KOPT-K1 (cell line): Measurements from ENCODE around the gene KCTD16.

Experiments
- H3K27ac ChIP-seq: fragments of 200-600 bp; sonication (generic); 2 replicates; pipeline ENCODE4 v1.5.1; 2016; ENCODE audit warnings: antibody characterized with exemption, mild to moderate bottlenecking, low read depth, low read length; ENCODE audit not compliant: poor library complexity, severe bottlenecking
- H3K36me3 ChIP-seq: fragments of 200-600 bp; sonication (generic); 2 replicates; pipeline ENCODE4 v1.5.1; 2017; ENCODE audit warnings: antibody characterized with exemption, mild to moderate bottlenecking, low read length, moderate library complexity; ENCODE audit not compliant: insufficient read depth
- H3K9me3 ChIP-seq: fragments of 200-600 bp; sonication (generic); 2 replicates; pipeline ENCODE4 v1.5.1; 2017; ENCODE audit warnings: antibody characterized with exemption, low read length, mild to moderate bottlenecking; ENCODE audit not compliant: insufficient read depth, poor library complexity, severe bottlenecking

The KCTD16 gene

DNA sequence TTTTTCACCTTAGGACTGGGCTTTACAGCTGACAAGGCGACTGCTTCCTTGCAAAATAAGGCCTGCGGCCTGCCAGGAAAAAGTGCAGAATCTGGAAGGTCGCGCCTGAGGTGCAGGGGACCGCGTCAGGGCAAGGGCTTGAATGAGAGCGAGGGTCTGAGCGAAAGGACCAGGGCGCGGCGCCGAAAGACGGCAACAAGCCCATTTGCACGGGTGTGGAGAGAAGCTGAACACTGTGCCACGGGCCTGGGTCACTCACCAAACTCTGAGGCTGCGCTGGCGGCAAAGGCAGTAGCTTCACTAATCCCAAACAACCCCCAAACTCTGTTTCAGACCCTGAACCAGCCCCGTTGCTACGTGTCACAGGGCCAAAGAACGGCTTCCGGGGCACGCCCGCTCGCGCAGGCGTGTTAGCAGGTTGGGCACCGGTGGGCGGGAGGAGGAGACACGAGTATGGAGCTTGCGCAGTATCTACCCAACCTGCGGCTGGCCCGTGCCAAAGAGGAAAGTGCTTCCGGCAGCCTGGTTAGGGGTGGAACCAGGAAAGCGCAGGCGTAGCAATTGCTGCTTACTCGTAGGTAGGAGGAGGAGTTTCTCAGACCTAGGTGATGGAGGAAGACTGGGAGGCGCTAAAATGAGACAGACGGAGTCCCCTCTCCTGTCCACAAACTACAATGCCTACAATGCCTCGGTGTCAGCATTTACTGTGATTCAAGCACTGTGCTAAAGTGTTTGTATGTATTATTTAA lies at the start of gene KCTD16, which contains the start of gene YIPF5:
TSS of gene KCTD16 (plus strand) at position 598 of the 749 bp plus-strand sequence.
TSS of gene YIPF5 (minus strand) at position 384 of the 749 bp plus-strand sequence. CDS start 704 bp downstream, outside the sequence.
- Histone ChIP-seq H3K9me3 (no peaks in the 10 kb centered on the region), H3K36me3 (peaks cover 21% of the 10 kb centered on the region), H3K27ac (peak within 1 kb of the TSS; percentile 60)

DNA sequence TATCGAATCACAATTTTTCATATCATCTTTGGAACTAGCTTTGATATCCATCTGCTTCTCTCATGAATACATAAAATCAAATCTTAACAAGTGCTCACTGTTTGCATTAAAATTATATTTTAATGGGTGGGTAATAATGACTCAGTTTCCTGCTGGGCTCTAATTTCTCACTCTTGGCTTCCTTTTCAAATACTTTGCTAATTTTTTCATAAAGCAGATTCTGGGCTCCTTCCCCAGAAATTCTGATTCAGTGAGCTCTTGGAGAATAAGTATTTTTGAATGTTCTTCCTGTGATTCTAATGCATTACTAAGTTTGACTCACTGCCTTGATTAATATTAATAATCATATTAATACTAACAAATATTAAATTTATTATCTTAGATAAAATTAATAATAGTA lies 49.1 kb upstream of the KCTD16 start:
- Histone ChIP-seq H3K27ac (no peak overlapping the region), H3K9me3 (no peaks in the 10 kb centered on the region), H3K36me3 (no peaks in the 10 kb centered on the region)

DNA sequence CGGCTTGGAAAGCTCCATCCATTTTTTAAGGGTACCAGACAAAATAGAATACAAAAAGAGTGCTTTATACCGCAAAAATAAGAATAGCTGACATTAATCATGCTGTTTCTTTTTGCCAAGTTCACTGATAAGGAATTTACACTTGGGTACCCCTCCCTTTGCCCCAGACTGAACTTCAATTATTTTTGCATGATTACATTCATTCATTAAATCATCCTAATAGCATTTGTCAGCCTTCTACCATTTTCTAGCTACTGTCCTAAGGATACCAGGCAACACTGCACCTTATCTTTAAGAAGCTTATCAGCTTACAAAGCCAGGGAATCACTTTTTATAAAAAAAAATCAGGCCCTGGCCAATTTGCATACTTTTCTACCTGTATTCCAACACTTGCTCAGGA lies 48.6 kb upstream of the KCTD16 start:
- Histone ChIP-seq H3K9me3 (no peaks in the 10 kb centered on the region), H3K36me3 (no peaks in the 10 kb centered on the region), H3K27ac (no peak overlapping the region)

DNA sequence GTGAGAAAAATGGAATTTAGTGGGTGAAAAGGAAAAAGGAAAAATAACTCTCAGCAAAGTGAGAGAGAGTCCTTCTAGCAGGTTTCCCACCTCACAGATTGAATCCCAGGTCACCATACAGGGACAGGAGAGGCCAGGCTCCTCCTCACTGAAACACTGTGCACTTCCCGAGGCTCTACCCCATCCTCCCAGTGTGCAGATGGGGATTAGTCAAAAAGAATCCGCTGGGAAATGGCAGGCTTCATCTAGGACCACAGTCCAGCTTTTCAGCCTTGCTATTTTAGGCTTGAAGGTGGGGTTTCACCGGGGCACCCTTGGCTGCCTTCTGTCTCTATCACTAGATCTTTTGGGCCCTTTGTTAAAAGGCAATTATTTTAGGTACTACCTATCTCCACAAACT lies 48.0 kb upstream of the KCTD16 start:
- Histone ChIP-seq H3K36me3 (no peaks in the 10 kb centered on the region), H3K27ac (no peak overlapping the region), H3K9me3 (no peaks in the 10 kb centered on the region)

DNA sequence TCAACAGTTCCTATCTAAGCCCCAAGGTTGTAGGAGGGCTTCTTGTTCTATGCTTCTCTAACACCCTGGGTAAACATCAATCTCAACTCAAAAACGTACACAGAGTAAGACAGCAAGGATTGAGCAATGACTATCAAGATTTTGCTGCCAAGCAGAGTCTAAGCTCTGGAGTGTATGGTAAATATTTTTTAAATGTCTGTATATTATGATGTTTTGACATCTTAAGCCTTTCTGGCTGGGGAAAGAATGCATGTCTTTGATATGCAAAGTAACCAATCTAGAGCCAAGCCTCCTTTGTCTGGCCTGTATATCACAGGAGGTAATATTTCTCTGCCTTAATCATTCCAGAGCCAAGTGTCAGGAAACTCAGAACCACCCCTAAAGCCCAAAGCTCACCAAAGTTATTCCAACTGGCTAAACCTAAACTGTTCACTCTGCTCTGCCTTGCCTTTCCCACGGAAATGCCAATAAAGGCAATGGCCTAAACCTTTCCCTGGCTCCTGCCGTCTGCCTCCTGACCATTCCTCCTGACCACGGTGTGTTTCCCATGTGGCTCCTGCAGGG lies 45.4 kb upstream of the KCTD16 start:
- no peak overlapping the region for H3K27ac ChIP-seq
- H3K36me3 ChIP-seq, result no peaks in the 10 kb centered on the region
- H3K9me3 ChIP-seq, result no peaks in the 10 kb centered on the region

DNA sequence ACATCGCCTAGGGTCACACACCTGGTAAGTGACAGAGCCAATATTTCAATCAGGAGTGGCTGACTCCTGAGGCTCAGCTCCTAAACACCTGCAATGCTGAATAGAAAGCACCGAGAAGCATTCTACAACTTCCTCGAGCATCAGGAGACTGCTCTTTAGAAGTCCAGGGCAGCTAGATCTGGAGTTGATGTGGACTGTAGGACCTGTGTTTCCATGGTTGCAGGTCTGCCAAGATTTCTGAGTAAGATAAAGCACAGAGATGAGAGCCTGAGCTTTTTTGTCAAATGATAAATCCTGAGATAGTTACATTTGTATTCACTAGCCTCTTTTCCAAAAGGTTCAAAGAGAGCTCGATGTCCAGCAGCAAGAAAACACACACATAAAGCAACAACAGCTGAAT lies 44.0 kb upstream of the KCTD16 start:
- no peaks in the 10 kb centered on the region for H3K36me3 ChIP-seq
- no peak overlapping the region for H3K27ac ChIP-seq
- H3K9me3 ChIP-seq, result no peaks in the 10 kb centered on the region

DNA sequence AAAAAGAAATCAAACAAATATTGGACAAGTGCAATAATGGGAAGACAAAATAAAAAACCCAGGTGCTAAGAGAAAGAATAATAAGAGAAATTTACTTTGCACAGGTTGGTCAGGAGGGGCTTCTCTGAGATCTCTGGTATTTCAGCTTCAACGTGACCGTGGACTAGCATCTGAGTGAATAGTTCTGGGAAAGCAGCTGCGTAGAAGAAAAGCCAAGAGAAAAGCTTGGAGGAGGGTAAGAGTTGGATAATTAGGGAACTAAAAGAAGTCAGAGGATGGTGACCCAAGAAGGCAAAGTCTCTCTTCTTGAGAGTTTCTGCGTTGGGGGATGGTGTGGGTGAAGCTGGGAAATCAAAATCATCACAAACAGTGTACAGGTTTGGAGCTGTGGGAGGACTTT lies 41.8 kb upstream of the KCTD16 start:
- H3K9me3 ChIP-seq, result no peaks in the 10 kb centered on the region
- H3K36me3 ChIP-seq, result no peaks in the 10 kb centered on the region
- H3K27ac ChIP-seq, result no peak overlapping the region

DNA sequence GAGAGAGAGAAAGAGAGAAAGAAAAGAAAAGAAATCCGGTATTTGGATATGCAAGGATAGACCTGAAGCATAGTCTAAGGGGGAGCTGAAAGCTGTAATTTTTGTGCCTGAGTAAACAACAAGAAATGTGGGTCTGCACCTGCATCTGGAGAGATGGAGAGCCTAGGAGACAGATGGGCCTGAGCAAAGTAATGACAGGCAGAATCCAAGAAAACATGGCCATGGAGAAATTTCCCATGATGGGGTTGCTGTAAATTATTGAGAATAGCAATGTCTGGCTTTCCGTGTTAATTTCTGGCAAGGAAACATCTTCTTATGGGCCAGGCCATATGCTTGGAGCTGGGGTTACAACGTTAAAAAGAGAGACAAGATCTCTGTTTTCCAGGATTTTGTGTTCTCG lies 40.4 kb upstream of the KCTD16 start:
- no peaks in the 10 kb centered on the region for H3K9me3 ChIP-seq
- no peak overlapping the region for H3K27ac ChIP-seq
- H3K36me3 ChIP-seq, result no peaks in the 10 kb centered on the region

DNA sequence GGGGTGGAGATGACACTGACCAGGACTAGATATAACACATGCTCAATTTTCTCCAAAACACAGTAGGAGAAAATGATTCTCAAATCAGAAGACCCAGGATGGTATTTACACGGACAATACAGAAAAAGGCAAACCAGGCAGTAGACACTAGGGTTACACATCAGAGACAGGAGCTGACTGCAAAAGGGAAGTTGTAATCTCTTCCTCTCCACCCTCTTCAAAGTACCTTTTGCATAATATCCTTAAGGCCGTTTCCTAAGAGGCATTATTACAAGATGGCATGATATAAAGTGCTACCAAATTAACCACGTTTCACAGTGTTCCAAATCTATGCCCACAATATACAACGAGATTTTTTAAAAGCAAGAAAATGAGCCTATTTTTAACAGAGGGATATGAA lies 39.4 kb upstream of the KCTD16 start:
- H3K36me3 ChIP-seq, result no peaks in the 10 kb centered on the region
- no peaks in the 10 kb centered on the region for H3K9me3 ChIP-seq
- no peak overlapping the region for H3K27ac ChIP-seq

DNA sequence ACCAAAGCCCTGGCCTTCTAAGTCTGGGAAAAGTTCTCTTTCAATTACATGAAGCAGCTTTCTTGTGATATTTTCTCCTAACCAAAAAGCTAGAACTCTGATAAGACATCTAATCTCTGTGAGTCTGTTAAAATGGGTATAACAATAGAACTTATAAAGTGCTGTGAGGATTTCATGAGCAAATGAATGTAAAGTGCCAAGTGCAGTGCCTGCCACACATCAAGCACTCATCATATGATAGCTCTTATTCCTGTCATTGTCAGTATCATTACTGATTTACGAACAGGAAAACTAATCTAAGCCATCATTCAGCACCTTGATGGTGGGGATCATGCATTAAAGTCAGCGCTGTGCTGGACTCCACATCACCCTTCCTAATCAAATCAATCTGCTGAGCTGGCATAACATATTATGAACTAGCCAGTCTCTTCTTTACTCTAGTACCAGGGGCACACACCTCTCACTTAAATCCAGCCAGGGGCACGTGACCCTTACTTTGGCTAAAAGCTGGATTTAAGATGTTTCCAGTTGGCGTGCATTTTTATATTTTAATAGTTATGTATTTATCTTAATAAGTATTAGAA lies 37.5 kb upstream of the KCTD16 start:
- Histone ChIP-seq H3K27ac (no peak overlapping the region), H3K9me3 (no peaks in the 10 kb centered on the region), H3K36me3 (no peaks in the 10 kb centered on the region)

DNA sequence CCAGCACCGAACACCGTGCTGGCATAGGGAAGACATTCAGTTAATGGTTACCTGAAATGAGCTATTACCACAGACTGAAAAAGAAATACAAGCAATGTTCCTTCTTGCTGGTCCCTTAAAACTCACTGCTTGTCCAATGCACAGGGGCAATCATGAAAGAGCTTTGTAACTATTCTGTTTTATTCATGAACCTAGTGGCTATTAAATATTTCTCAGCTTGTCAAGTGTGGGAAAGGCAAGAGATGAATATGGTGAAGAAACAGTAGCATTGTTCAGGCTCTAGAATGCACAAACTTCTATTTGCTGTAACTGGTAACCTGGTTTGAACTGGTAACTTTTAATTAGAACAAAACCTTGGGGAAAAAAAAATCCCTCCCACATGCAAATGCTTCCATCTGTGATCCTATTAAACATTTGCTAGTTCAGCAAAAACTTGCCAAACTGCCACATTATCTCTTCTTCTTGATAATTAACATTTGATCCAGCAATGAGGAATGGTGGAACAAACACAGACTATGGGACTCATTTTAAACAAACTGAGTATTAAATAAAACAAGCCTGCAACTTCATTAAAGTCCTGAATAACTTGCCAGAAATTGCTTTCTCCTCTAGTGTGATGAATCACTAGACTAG lies 36.4 kb upstream of the KCTD16 start:
- no peak overlapping the region for H3K27ac ChIP-seq
- H3K36me3 ChIP-seq, result no peaks in the 10 kb centered on the region
- no peaks in the 10 kb centered on the region for H3K9me3 ChIP-seq

DNA sequence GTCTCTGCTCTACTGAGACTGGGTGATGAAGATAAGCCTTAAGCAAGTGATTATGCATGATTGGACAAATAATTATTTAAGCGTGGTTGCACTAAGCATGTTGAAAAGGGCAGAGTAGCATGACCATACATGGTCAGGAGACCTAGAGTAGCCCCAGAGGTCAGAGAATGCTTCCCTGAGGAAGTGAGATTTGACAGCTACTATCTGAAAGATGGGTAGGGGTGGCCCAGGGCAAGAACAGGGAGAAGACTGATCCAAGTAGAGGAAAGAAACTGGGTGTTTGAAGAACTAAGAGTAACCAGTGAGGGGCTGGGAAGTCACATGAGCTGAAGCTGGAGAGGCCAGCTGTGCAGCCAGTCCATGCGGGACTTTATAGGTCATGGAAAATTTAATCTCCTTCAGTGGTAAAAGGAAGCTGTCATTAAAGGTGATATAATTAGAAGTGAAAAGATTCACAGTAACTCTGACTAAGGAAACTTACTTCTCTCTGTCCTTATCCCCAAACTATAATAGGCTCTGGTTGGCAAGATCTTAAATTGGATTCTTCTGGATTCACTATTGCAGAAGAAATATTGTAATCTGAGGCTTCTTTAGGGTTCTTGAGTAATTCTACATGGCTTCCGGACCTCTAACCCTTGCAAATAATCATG lies 35.4 kb upstream of the KCTD16 start:
- H3K27ac ChIP-seq, result no peak overlapping the region
- H3K36me3 ChIP-seq, result no peaks in the 10 kb centered on the region
- H3K9me3 ChIP-seq, result no peaks in the 10 kb centered on the region

DNA sequence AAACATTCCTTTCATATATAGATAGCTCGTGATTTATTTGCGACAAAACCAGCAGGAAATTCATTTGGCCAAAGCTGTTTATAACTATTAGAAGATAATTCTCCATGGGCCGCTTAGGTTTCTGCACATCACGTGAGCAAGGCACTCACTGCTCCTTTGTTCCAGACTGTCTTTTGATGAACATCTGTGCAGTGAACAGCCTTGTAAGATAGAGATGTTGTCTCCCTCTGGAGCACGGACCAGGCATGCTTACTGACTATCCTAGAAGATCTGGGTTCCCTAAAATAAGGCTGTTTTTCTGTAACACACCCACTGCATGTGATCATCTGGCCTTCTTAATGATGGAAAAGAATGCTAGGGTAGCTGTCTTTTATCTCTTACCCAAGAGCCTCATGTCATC lies 31.1 kb upstream of the KCTD16 start:
- H3K27ac ChIP-seq, result no peak overlapping the region
- no peaks in the 10 kb centered on the region for H3K9me3 ChIP-seq
- H3K36me3 ChIP-seq, result no peaks in the 10 kb centered on the region

DNA sequence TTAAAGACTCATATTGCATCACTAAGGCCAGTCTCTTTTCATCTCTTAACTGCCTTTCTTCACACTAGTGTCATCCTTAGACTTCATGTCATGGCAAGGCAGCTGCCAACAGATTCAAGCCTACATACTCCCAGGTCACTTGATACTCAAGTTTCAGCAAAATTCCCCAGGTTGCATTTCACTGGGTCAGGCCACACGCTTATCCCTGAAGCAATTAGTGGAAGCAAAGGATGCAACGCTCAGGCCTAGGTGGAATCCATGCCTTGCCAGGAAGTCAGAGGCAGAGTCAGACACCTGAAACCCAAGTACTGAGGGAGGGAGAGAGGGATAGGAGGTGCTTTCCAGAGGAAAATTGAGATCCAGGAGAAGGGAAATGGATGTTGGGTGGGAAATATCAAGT lies 29.1 kb upstream of the KCTD16 start:
- Histone ChIP-seq H3K9me3 (no peaks in the 10 kb centered on the region), H3K27ac (no peak overlapping the region), H3K36me3 (no peaks in the 10 kb centered on the region)
